IgD-negative memory B cell (primary cell): ENCODE data around the gene RAB17. TPM values are rescaled to one million over a fixed set of nuclear protein-coding genes. Genes with fewer than 3 reads are reported as not detected.
"Not testable (repeated sequence)": the region's sequence is repeated elsewhere in the genome, so short reads cannot be mapped to it uniquely, and the experiment has no call there.

Source experiments
- H3K27ac Mint-ChIP-seq, 3 donors: one replicate each; pipeline ENCODE4 v1.8.0; 2020 to 2022; ENCODE audit warnings: mild to moderate bottlenecking in 3 of 3, mixed read lengths in 3 of 3, moderate library complexity in 1 of 3
- H3K27me3 Mint-ChIP-seq: one replicate; pipeline ENCODE4 v1.8.0; 2021; ENCODE audit warnings: mixed read lengths
- H3K36me3 Mint-ChIP-seq: one replicate; pipeline ENCODE4 v1.8.0; 2020; ENCODE audit warnings: mild to moderate bottlenecking, mixed read lengths
- H3K4me1 Mint-ChIP-seq, 3 donors: one replicate each; pipeline ENCODE4 v1.8.0; 2020 to 2022; ENCODE audit warnings: mixed read lengths in 3 of 3, mild to moderate bottlenecking in 1 of 3
- H3K4me3 Mint-ChIP-seq, 4 donors: one replicate each; pipeline ENCODE4 v1.8.0; 2020 to 2022; ENCODE audit warnings: mild to moderate bottlenecking in 4 of 4, mixed read lengths in 4 of 4, moderate library complexity in 3 of 4
- H3K9me3 Mint-ChIP-seq, 3 donors: one replicate each; pipeline ENCODE4 v1.8.0; 2020 to 2021; ENCODE audit warnings: mixed read lengths in 3 of 3, mild to moderate bottlenecking in 1 of 3
- polyA plus RNA-seq: library from polyadenylated mRNA; unstranded; fragments of 300-500 nt; fragmentation: Illumina TruSeq; gene quantifications from one replicate; pipeline ENCODE4 v1.2.3, GENCODE V29; 2021

Gene RAB17
- polyA plus RNA-seq, 1 donor from 2014 or later, result not detected

GRCh38 chr2:237614151-237614720, 23.7 kb upstream of the RAB17 start:
- peaks cover 0 to 11% (median 9%) of the 10 kb centered on the region in 3 donors for H3K4me1 Mint-ChIP-seq
- no peak overlapping the region for H3K27ac Mint-ChIP-seq
- H3K36me3 Mint-ChIP-seq, result peaks cover 2% of the 10 kb centered on the region
- no peaks in the 10 kb centered on the region for H3K9me3 Mint-ChIP-seq
- H3K4me3 Mint-ChIP-seq, result no peak overlapping the region
- peaks cover 2% of the 10 kb centered on the region for H3K27me3 Mint-ChIP-seq

- H3K4me1 Mint-ChIP-seq, result peaks cover 0 to 10% (median 9%) of the 10 kb centered on the region in 3 donors
- no peaks in the 10 kb centered on the region for H3K9me3 Mint-ChIP-seq
- H3K4me3 Mint-ChIP-seq, result no peak overlapping the region
- no peak overlapping the region for H3K27ac Mint-ChIP-seq
- peaks cover 2% of the 10 kb centered on the region for H3K36me3 Mint-ChIP-seq
- peaks cover 2% of the 10 kb centered on the region for H3K27me3 Mint-ChIP-seq
Measured at GRCh38 chr2:237613679-237614078, 23.1 kb upstream of the RAB17 start.

DNA sequence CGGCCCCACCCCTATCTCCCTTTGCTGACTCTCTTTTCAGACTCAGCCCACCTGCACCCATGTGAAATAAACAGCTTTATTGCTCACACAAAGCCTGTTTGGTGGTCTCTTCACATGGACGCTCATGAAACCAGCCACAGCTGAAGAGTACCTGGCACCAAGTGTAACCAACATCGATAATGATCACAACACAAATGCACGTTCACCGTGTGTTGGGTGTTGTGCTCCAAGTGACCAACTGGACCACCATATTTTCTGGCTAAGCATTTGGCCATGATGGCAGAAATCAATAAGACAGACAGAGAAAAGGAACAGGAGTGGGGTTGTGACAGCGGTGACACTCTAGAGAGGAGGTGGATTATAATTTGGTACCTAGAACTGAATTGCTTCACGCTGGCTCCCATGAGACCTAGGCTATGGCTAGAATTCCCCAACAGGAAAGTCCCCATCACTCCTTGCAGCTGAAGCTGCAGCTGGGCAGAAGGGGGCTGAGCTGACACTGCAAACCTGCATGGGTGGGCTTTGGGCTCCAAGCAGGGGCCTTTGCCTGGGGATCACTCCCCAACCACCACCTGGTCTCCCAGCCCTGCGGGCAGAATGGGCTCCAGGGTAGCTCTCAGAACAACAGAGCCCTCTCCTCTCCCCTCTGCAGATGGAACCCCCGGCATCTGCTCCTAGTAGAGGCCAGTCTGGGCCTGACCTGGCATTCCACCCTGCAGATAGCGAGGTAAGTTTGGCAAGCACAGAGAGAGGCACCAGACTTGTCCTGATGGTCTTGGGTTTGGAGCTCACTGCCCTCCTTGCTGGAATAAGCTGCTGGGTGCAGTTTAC, 22.2 kb upstream of the RAB17 start:
- H3K9me3 Mint-ChIP-seq, result no peaks in the 10 kb centered on the region
- H3K4me1 Mint-ChIP-seq, result peaks cover 0 to 8% (median 8%) of the 10 kb centered on the region in 3 donors
- H3K36me3 Mint-ChIP-seq, result peaks cover 2% of the 10 kb centered on the region
- H3K27me3 Mint-ChIP-seq, result peaks cover 2% of the 10 kb centered on the region
- H3K4me3 Mint-ChIP-seq, result no peak overlapping the region
- H3K27ac Mint-ChIP-seq, result no peak overlapping the region

DNA sequence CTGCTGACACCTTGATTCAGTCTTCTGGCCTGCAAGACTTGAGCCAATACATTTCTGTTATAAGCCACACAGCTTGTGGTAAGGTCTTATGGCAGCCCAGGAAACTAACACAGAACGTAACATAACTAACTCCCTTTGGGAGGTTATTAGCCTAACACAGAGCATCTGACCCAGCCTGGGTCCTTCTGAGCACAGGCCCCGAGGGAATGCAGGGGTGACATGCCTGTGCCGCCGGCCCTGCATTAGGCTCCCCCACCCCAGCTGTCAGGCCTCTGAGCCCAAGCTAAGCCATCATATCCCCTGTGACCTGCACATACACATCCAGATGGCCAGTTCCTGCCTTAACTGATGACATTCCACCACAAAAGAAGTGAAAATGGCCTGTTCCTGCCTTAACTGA, 16.0 kb upstream of the RAB17 start:
- peaks cover 7 to 16% (median 16%) of the 10 kb centered on the region in 3 donors for H3K4me1 Mint-ChIP-seq
- H3K27me3 Mint-ChIP-seq, H3K4me3 Mint-ChIP-seq, H3K9me3 Mint-ChIP-seq, H3K36me3 Mint-ChIP-seq: not testable (repeated sequence)
- H3K27ac Mint-ChIP-seq, result peak overlapping the region in 1 of 3 donors; percentile 87

DNA sequence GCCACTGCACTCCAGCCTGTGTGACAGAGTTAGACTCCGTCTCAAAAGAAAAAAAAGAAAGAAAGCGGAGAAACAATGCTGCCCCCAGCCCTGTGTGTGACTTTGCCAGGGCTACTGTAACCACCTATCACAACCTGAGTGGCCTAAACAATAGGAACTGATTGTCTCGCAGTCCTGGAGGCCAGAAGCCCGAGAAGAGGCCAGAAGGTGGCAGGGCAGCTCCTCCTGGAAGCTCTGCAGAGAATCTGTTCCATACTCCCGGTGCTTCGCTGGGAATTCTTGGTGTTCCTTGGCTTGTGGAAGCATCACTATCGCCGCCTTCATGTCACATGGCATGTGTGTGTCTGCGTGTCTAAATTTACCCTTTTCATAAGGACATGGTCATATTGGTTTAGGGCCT, 14.4 kb upstream of the RAB17 start:
- Mint-ChIP-seq H3K36me3 (peaks cover 6% of the 10 kb centered on the region), H3K9me3 (no peaks in the 10 kb centered on the region), H3K4me3 (no peak overlapping the region), H3K27me3 (no peaks in the 10 kb centered on the region), H3K27ac (peak overlapping the region in 1 of 3 donors; percentile 96), H3K4me1 (peaks cover 7 to 16% (median 16%) of the 10 kb centered on the region in 3 donors)

DNA sequence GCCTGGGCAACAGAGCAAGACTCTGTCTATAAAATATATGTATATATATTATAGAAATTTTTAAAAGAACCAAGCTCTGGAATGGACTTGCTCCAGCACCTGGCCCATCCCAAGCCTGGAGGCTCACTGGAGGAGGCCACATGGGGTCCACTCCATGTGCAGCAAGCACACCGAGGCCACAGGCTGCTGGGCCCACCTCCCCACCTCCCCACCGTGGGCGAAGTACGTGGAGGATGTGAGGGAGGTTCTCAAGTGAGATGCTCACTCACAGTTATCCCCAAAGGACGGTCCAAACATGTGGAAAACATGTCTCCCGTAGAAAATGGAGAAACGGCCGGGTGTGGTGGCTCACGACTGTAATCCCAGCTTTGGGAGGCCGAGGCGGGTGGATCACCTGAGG, 13.9 kb upstream of the RAB17 start:
- H3K4me1 Mint-ChIP-seq, result peaks cover 7 to 17% (median 16%) of the 10 kb centered on the region in 3 donors
- H3K27ac Mint-ChIP-seq, result peak overlapping the region in 2 of 3 donors; percentile 80 to 96
- peaks cover 6% of the 10 kb centered on the region for H3K36me3 Mint-ChIP-seq
- no peaks in the 10 kb centered on the region for H3K9me3 Mint-ChIP-seq
- peak overlapping the region in 2 of 4 donors; percentile 81 to 90 for H3K4me3 Mint-ChIP-seq
- H3K27me3 Mint-ChIP-seq, result no peaks in the 10 kb centered on the region

GRCh38 chr2:237603718-237604362, 13.3 kb upstream of the RAB17 start:
- H3K27ac Mint-ChIP-seq, result peak overlapping the region; percentile 64 to 96 (median 80)
- peak overlapping the region; percentile 3 to 90 (median 65) for H3K4me3 Mint-ChIP-seq
- H3K4me1 Mint-ChIP-seq, result peaks cover 7 to 17% (median 16%) of the 10 kb centered on the region in 3 donors
- H3K9me3 Mint-ChIP-seq, result no peaks in the 10 kb centered on the region
- H3K27me3 Mint-ChIP-seq, result no peaks in the 10 kb centered on the region
- peaks cover 6% of the 10 kb centered on the region for H3K36me3 Mint-ChIP-seq

GRCh38 chr2:237603049-237603717, 12.6 kb upstream of the RAB17 start:
- no peaks in the 10 kb centered on the region for H3K27me3 Mint-ChIP-seq
- peaks cover 6% of the 10 kb centered on the region for H3K36me3 Mint-ChIP-seq
- no peaks in the 10 kb centered on the region for H3K9me3 Mint-ChIP-seq
- peaks cover 7 to 19% (median 16%) of the 10 kb centered on the region in 3 donors for H3K4me1 Mint-ChIP-seq
- H3K4me3 Mint-ChIP-seq, result peak overlapping the region; percentile 3 to 90 (median 65)
- H3K27ac Mint-ChIP-seq, result peak overlapping the region; percentile 64 to 96 (median 80)

DNA sequence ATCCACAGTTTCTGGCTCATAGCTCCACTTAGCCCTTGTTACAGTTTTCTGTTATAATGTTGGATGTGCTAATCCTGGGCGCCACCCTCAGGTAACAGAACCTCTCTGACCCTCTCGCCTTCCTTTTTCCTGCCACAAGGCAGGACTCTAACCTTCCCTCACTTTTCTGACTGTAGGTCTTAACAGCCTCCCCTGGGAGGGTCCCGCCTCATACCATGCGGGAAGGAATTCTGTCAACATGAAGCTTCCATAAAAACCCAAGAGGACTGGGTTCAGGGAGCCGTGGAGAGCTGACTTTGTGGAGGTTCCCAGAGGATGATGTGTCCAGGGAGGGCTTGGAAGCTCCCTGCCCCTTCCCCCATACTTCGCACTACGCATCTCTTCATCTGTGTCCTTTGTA, 11.9 kb upstream of the RAB17 start:
- Mint-ChIP-seq H3K9me3 (no peaks in the 10 kb centered on the region), H3K4me1 (peaks cover 7 to 21% (median 17%) of the 10 kb centered on the region in 3 donors), H3K36me3 (peaks cover 6% of the 10 kb centered on the region), H3K27ac (peak overlapping the region in 2 of 3 donors; percentile 45 to 80), H3K4me3 (peak overlapping the region in 1 of 4 donors; percentile 9), H3K27me3 (no peaks in the 10 kb centered on the region)

- Mint-ChIP-seq H3K9me3 (no peaks in the 10 kb centered on the region), H3K36me3 (peaks cover 6% of the 10 kb centered on the region), H3K27me3 (no peaks in the 10 kb centered on the region), H3K4me3 (no peak overlapping the region), H3K27ac (peak overlapping the region in 2 of 3 donors; percentile 81 to 92), H3K4me1 (peaks cover 7 to 21% (median 17%) of the 10 kb centered on the region in 3 donors)
Measured at GRCh38 chr2:237601453-237602116, 11.1 kb upstream of the RAB17 start.

DNA sequence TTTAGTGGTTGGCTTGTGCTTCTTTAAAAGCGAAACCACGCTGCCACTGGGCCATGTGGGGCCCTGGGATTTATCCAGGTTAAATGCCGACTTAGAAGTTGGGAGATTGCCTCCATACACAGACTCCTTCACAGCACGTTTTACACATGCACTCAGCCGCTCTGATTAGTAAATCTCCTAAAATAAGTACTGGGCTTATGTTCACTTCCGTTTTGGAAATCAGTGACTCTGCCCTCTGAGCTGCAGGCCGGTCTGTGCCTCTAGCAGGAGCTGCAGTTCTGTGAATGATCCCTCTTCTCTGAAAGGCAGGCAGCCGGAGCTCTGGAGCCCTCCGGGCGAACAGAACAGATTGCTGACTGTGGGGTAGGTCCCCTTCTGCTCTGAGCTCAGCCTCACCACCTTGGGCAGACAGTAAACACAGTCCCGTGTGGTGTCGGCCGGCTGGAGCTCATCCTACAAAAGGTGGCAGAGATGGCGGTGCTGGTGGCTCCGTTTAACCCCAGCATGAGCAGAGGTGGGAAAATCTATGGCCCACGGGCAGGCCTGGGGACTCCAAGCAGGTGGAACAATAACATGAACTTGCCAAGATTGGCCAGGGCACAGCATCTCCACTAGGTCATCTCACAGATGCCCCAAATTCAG, 9.8 kb upstream of the RAB17 start:
- Mint-ChIP-seq H3K9me3 (no peaks in the 10 kb centered on the region), H3K4me1 (peaks cover 7 to 24% (median 17%) of the 10 kb centered on the region in 3 donors), H3K27ac (peak overlapping the region in 1 of 3 donors; percentile 92), H3K27me3 (no peaks in the 10 kb centered on the region), H3K36me3 (peaks cover 6% of the 10 kb centered on the region), H3K4me3 (no peak overlapping the region)

- no peak overlapping the region for H3K27ac Mint-ChIP-seq
- H3K4me3 Mint-ChIP-seq, result no peak overlapping the region
- peaks cover 7 to 23% (median 15%) of the 10 kb centered on the region in 3 donors for H3K4me1 Mint-ChIP-seq
- no peaks in the 10 kb centered on the region for H3K9me3 Mint-ChIP-seq
- H3K36me3 Mint-ChIP-seq, result peaks cover 6% of the 10 kb centered on the region
- no peaks in the 10 kb centered on the region for H3K27me3 Mint-ChIP-seq
Measured at GRCh38 chr2:237599465-237600110, 9.1 kb upstream of the RAB17 start.

DNA sequence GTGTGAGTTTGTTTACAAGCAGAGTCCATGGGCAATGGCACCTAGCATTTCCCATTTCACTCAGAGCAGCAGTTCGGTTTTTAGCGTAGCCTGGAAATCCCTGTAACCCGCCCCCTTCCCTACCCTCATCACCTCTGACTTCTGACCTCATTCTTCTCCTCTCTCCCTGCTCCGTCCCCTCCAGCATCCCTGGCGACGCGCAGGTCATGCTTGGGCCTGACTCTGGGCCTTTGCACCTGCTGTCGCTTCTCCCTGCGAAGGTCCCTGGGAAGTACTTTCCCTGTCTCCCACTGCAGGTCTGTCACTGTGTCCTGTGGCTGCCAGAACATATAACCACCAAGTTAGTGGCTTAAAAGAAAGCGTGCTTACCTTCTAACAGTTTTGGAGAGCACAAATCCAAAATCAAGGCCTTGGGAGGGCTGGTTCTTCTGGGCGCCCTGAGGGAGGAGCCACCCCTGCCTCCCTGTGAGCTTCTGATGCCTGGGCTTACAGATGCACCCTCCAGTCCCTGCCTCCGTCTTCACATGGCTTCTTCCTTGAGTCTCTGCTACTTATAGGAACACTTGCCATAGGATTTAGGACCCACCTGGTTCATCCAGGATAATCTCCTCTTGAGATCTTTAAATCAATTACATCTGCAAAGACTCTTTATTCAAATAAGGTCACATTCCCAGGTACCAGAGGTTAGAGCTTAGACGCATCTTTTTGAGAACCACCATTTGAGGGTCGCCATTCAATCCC, 8.1 kb upstream of the RAB17 start:
- H3K36me3 Mint-ChIP-seq, result peaks cover 5% of the 10 kb centered on the region
- peak overlapping the region in 1 of 3 donors; percentile 92 for H3K27ac Mint-ChIP-seq
- peaks cover 7 to 19% (median 12%) of the 10 kb centered on the region in 3 donors for H3K4me1 Mint-ChIP-seq
- no peaks in the 10 kb centered on the region for H3K27me3 Mint-ChIP-seq
- H3K4me3 Mint-ChIP-seq, result no peak overlapping the region
- H3K9me3 Mint-ChIP-seq, result no peaks in the 10 kb centered on the region
